NCI-H128 (cell line): Measurements from ENCODE around the gene ADRB1.

Experiments used
- DNase-seq: peaks from one replicate; lab custom pipeline; 2025; ENCODE audit not compliant: unreplicated experiment; lab: John Stamatoyannopoulos, UW

ADRB1 gene

DNA sequence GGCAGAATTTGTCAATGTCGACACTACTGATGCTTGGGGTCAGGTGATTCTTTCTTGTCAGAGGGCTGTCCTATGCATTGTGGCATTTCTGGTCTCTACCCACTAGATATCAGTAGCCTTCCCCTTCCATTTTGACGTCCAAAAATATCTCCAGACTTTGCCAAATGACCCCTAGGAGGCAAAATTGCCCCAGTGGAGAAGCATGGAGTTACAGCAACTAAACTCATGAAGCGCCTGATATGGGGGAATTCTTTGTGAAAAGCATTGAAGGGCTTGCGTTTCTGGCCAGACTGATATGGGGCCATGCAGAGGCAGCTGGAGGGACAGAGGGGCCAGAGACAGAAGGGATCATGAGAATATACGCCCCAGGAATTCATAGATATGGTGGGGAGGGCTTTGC is 43.6 kb downstream of the ADRB1 start:
- no peak for DNase-seq

DNA sequence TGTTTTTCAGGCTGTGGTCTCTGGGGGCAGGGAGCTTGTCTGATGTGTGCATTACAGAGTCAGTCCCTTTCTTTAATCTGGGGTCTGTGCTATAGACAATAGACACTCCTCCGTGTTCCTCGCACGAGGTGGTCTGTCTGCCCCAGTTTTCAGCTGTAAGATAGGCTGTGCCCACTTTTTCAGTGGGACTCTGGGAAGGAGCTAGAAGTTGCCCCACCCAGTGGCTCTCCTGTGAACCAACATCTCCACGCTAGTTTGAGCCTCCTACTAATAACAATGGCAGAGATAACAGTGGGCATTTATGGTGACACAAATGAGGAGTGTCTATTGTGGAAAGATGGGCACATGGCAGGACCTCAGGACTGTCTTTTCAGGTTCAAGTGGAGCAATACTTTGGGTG is 44.0 kb downstream of the ADRB1 start:
- DNase-seq: no peak

DNA sequence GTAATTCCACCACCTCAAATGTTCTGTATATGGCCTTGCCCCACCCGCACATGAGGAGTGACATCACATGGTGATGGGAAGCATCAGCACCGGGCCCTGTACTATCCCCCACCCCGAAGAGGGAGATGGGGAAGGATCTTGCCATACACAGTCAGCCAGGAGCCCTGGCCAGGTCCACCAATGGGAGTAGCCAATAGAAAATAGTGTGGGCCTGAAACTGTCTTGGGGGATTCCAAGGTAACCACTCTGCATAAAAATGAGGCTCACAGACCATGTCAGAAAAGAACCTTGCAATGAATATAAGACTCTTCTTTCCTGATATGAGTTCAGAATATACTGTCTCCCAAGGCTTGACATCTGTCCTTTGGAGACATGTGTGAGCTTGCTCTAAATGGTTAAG is 51.1 kb downstream of the ADRB1 start:
- no peak for DNase-seq

DNA sequence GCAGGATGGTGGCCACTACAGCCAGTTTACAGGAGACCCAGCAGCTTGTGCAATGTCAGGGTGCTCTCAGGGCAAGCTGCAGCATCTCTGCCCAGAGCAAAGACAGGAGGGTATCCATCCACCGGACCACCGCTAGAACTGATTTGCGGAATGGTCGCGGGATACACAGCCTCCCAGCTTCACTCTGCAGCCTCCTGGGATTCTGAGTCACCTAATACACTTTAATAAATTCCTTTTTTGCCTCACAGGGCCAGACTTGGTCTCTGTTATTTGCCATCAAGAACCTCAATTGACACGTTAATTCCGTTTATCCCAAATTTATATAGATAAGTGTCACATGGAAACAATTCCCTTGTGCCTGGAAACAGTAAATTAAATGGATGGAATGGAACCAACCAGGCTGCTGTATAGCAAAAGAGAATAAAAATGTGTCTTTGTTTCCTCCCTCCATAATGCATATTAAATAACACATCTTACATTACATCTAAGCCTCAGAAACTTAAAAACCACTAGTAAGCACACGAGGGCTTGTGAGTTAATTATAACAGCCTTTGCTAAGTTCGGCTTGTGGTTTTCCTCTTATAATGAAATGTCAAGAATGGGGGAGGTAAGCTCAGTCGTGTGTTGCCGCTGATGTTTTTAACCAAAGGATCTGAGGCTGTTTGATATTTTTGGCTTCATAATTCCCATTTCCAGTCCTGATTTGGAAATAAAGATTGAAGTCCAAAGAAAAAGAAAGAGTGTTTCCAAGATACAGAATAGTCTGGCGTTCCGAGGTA is 52.1 kb downstream of the ADRB1 start:
- no peak for DNase-seq
